GM20000 (cell line): ENCODE measurements around the gene OSBP2.

Experiments used
- DNase-seq: peaks from one replicate; pipeline ENCODE4 v3.0.0; 2012; ENCODE audit warnings: low spot score
- TF ChIP-seq, protein P1 (sequence below): IDR thresholded peaks from 2 replicates; pipeline ENCODE4 v1.5.1; 2012; ENCODE audit warnings: mild to moderate bottlenecking, control low read depth; ENCODE audit errors: extremely low read depth, missing control alignments

The OSBP2 gene

DNA sequence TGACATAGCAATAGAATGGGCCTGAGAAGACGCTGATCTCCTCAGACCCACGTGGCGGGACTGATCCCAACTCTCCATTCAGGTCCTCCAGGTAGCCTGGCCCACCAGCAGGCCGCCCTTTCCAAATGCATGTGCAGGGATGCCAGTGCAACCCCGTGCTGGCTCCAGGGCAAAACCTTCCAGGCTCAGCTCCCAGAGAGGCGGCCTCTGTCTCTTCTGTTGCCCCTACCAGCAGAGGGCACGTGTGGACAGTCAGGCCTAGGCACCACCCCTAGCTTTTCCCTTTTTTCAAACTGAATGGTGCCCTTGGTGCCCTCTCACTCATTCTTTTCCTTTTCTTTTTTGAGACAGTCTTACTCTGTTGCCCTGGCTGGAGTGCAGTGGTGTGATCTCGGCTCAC is 121.7 kb downstream of the OSBP2 start:
- TF ChIP-seq, protein P1, sequence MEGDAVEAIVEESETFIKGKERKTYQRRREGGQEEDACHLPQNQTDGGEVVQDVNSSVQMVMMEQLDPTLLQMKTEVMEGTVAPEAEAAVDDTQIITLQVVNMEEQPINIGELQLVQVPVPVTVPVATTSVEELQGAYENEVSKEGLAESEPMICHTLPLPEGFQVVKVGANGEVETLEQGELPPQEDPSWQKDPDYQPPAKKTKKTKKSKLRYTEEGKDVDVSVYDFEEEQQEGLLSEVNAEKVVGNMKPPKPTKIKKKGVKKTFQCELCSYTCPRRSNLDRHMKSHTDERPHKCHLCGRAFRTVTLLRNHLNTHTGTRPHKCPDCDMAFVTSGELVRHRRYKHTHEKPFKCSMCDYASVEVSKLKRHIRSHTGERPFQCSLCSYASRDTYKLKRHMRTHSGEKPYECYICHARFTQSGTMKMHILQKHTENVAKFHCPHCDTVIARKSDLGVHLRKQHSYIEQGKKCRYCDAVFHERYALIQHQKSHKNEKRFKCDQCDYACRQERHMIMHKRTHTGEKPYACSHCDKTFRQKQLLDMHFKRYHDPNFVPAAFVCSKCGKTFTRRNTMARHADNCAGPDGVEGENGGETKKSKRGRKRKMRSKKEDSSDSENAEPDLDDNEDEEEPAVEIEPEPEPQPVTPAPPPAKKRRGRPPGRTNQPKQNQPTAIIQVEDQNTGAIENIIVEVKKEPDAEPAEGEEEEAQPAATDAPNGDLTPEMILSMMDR = no peak
- no peak for DNase-seq

DNA sequence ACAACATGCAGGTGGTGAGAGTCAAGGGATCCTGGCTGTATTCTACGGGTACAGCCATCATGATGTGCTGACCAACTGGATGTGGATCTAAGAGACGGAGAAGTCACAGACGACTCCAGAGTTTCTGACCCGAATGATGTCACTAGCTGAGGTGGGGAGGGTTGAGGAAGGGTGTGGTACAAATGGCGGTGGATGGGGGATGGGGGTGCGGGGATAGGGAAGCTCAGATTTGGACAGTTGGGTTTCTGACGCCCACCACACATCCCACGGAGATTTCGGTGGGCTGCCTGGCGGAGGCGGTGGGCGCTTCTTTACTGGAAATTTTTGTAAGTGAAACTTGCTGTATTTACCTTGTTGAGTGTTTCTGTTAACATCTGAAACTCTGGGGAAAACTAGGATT is 126.7 kb downstream of the OSBP2 start:
- TF ChIP-seq, protein P1 = no peak
- no peak for DNase-seq

DNA sequence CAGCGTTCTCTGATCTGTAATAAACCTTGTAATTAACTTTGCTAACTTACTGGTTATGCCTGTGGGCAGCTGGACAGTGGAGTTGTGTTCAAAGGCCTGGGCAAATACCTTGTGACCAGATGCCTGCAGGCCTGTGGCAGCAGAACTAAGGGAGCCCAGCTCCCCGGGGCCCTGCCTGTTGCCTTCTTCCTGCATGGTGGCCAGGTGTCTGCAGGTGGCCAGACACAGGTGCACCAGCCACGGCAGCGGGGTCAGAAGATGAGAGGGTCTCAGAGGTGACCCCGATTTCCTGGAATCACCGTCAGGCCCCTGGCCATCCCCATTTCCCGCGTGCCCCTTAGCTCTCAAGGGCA is 127.2 kb downstream of the OSBP2 start:
- TF ChIP-seq, protein P1 = no peak
- DNase-seq = no peak

DNA sequence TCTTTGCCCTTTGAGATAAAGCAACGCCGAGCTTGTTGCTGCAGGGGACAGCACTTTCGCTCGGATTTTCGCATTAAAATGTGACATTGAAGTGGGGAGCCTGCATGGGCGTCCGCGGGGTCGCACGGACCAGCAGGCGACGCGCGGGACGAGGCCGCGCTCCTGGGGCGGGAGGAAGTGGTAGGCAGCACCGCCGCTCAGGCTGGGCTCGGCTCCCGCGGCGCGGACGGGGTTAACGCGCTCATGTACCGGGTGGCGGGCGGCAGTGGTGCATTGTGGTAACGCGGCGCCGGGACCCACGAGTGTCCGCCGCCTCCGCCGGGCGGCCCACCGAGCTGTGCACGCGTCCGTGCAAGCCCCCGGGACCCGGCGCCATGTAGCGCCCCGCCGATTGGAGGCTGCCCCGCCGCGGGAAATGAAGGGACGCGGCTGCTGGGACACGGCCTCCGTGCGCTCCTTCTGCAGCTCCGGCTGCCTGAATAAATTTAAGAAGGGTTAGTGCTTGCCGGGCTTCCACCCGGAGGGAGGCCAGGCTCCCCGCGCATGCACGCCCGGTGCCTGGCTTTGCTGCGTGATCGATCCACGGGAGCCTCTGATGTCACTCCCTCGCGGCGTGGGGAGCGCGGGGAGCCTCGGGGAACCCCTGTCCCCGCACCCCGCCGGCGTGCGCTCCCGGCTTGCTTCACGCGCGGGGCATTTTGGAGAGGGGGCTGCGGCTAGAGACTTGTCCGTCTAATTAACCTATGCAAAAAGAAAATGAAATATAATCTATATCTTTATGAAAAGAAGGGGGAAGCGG is 127.7 kb downstream of the OSBP2 start:
- TF ChIP-seq, protein P1 = no peak
- DNase-seq = no peak

DNA sequence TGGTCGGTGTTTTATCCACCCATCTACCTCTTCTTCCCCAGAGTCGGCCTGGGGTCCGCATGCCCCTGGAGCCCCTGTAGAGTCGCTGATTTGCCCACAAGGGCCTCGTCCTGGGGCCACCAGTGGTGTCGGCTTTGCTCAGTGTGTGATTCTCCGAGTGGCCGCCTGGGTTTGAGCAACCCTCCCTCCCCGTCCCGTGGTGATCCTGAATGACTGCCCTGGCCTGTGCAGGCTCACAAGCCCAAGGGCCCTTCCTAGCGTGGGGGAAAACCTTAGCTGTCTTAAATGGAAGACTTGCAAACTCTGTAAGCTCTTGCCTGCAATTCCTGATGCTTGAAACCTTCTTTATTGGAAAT is 128.3 kb downstream of the OSBP2 start:
- TF ChIP-seq, protein P1 = no peak
- DNase-seq = no peak

DNA sequence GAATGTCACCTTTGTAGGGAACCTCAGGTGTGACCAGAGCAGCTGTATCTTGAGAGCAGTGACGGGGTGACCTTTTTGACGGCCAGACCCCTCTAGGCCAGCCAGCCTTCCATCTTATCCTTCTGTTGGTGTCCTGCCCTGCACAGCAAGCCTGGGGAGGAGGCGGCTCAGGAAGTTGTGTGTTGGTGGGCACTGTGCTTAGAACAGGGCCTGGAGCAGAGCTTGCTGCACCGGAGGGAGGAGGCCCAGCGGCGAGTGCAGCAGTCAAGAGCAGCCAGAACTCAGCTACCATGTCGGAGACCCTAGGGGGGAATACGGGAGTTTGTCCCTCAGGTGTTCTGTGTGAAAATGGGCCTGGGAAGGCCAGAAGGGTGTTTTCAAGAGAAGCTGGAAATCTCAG is 129.4 kb downstream of the OSBP2 start:
- TF ChIP-seq, protein P1 = no peak
- DNase-seq = no peak

DNA sequence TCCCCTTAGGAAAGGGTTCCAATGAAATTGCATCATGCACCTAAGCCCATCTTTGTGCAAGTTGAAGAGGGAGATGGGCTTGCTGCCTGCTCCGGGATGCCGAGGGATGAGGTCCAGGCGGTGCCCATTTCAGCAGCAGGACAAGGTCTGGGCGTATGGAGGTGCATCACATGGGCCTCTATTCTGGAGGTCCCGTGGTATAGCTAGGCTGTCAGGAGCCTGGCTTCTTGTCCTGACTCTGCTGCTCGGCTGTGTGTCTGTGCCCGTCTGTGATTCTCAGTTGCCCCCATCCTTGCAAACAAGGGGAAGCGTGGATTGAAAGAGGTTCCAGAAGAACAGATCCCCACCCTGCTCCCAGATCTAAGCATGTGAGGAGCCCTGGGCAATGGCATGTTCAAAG is 130.0 kb downstream of the OSBP2 start:
- TF ChIP-seq, protein P1 = no peak
- peak; percentile 10 for DNase-seq
